Transverse colon (tissue), 4 donors: ENCODE measurements around the gene CSTF3.

Experiments used
- EP300 ChIP-seq: sonication (generic); formaldehyde crosslinking; IDR thresholded peaks from one replicate; pipeline ENCODE4 v1.6.1; 2017; ENCODE audit warnings: antibody characterized with exemption, low read depth
- POLR2A ChIP-seq: fragments of 450-650 bp; IDR thresholded peaks from one replicate; pipeline ENCODE4 v1.6.1; 2016; ENCODE audit warnings: antibody characterized with exemption, mild to moderate bottlenecking, moderate library complexity
- POLR2AphosphoS5 ChIP-seq, 3 donors: sonication (generic); formaldehyde crosslinking; IDR thresholded peaks; one replicate each; pipeline ENCODE4 v1.6.1; 2016; ENCODE audit warnings: antibody characterized with exemption in 3 of 3
- TF ChIP-seq, protein P1 (sequence below), 5 experiments: fragments of 200-600 bp in 3 of 5; fragments of 450-650 bp in 2 of 5; sonication (generic) in 3 of 5; IDR thresholded peaks; 1 replicate in 2 of 5; 2 replicates in 3 of 5; pipeline ENCODE4 v1.5.1; 2016 to 2017; ENCODE audit warnings: antibody characterized with exemption in 5 of 5, inconsistent platforms in 3 of 5, mild to moderate bottlenecking in 2 of 5, moderate library complexity in 1 of 5

DNA sequence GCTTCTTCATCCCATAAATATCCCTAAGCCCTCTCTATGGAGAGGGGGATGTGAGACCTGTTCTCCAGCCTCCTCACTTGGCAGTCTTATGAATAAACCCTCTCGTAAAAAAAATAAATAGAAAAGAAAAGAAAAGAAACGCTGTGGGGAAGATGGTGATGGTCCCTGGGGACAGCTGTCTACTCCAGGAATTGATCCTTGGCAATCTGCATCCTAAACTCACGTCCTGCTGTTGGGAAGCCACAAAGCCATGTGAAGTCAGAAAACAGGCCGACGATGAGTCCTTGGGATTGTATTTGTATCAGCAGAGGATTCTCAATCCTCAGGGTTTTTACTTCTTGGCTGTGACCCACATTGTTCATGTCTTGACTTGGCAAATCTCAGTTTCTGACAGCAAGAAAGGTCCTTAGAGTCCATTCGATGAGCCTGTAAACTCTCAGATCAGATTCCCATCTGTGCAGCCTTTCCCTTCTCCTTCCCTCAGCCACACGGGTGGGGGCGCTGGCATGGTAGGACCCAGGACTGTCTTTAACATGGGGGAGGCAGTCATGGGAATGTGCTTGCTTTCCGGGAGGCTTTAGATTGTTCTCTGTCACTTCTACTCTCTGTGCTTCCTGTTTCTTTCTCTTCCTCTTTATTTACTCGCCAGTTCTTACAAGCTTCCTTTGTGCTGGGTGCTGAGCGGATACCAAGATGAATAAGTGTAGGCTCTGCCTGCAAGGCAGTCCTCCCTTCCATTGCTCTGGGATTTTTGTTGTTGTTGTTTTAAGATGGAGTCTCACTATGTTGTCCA is 97.1 kb downstream of the CSTF3 start:
- TF ChIP-seq, protein P1, sequence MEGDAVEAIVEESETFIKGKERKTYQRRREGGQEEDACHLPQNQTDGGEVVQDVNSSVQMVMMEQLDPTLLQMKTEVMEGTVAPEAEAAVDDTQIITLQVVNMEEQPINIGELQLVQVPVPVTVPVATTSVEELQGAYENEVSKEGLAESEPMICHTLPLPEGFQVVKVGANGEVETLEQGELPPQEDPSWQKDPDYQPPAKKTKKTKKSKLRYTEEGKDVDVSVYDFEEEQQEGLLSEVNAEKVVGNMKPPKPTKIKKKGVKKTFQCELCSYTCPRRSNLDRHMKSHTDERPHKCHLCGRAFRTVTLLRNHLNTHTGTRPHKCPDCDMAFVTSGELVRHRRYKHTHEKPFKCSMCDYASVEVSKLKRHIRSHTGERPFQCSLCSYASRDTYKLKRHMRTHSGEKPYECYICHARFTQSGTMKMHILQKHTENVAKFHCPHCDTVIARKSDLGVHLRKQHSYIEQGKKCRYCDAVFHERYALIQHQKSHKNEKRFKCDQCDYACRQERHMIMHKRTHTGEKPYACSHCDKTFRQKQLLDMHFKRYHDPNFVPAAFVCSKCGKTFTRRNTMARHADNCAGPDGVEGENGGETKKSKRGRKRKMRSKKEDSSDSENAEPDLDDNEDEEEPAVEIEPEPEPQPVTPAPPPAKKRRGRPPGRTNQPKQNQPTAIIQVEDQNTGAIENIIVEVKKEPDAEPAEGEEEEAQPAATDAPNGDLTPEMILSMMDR (IDR thresholded peaks at IDR 0.05), result no peak
- no peak for TF ChIP-seq POLR2A
- no peak for TF ChIP-seq POLR2AphosphoS5 (IDR thresholded peaks at IDR 0.05)
- no peak for TF ChIP-seq EP300
